Duodenal mucosa (tissue), 2 donors: ENCODE results near the gene FAM120C.

Source experiments
- H3K27ac ChIP-seq: one replicate; pipeline ENCODE4 v1.7.0; 2013; ENCODE audit warnings: low read depth, low read length
- H3K27me3 ChIP-seq, 2 donors: one replicate each; pipeline ENCODE4 v1.7.0; 2013; ENCODE audit warnings: low read length in 2 of 2, control low read depth in 1 of 2; ENCODE audit not compliant: insufficient read depth in 2 of 2, control insufficient read depth in 1 of 2
- H3K36me3 ChIP-seq, 2 donors: one replicate each; pipeline ENCODE4 v1.7.0; 2013; ENCODE audit warnings: low read length in 2 of 2, control low read depth in 1 of 2; ENCODE audit not compliant: insufficient read depth in 2 of 2, control insufficient read depth in 1 of 2
- H3K4me1 ChIP-seq, 2 donors: one replicate each; pipeline ENCODE4 v1.7.0; 2013; ENCODE audit warnings: low read length in 2 of 2, control low read depth in 1 of 2; ENCODE audit not compliant: insufficient read depth in 2 of 2, control insufficient read depth in 1 of 2
- H3K4me3 ChIP-seq, 2 donors: one replicate each; pipeline ENCODE4 v1.7.0; 2013; ENCODE audit warnings: low read length in 2 of 2, low read depth in 1 of 2
- H3K9ac ChIP-seq, 2 donors: one replicate each; pipeline ENCODE4 v1.7.0; 2013; ENCODE audit warnings: low read length in 2 of 2, low read depth in 1 of 2
- H3K9me3 ChIP-seq, 2 donors: one replicate each; pipeline ENCODE4 v1.7.0; 2013; ENCODE audit warnings: low read length in 2 of 2, control low read depth in 1 of 2; ENCODE audit not compliant: control insufficient read depth in 1 of 2

FAM120C gene

GRCh38 chrX:54043541-54044125 lies 139.4 kb downstream of the FAM120C start:
- Histone ChIP-seq H3K9ac (peak overlapping the region; percentile 77 to 83), H3K4me3 (peak overlapping the region; percentile 73 to 83), H3K4me1 (peaks cover 7 to 10% of the 10 kb centered on the region in 2 donors), H3K27me3 (no peaks in the 10 kb centered on the region), H3K36me3 (peaks cover 0 to 7% of the 10 kb centered on the region in 2 donors), H3K27ac (peak overlapping the region; percentile 92), H3K9me3 (no peaks in the 10 kb centered on the region)

GRCh38 chrX:54043056-54043455 lies 140.0 kb downstream of the FAM120C start:
- Histone ChIP-seq H3K9me3 (no peaks in the 10 kb centered on the region), H3K4me3 (peak overlapping the region; percentile 73 to 83), H3K27ac (no peak overlapping the region), H3K9ac (peak overlapping the region; percentile 77 to 83), H3K4me1 (peaks cover 7 to 10% of the 10 kb centered on the region in 2 donors), H3K36me3 (peaks cover 0 to 13% of the 10 kb centered on the region in 2 donors), H3K27me3 (no peaks in the 10 kb centered on the region)

GRCh38 chrX:54042609-54043021 lies 140.4 kb downstream of the FAM120C start:
- Histone ChIP-seq H3K9ac (peak overlapping the region in 1 of 2 donors; percentile 83), H3K4me3 (peak overlapping the region; percentile 66 to 73), H3K9me3 (no peaks in the 10 kb centered on the region), H3K27me3 (no peaks in the 10 kb centered on the region), H3K4me1 (peaks cover 7 to 10% of the 10 kb centered on the region in 2 donors), H3K36me3 (peaks cover 0 to 15% of the 10 kb centered on the region in 2 donors), H3K27ac (no peak overlapping the region)

- no peaks in the 10 kb centered on the region for H3K4me1 ChIP-seq
- peaks cover 5 to 48% of the 10 kb centered on the region in 2 donors for H3K36me3 ChIP-seq
- H3K9me3 ChIP-seq, result no peaks in the 10 kb centered on the region
- H3K27me3 ChIP-seq, result no peaks in the 10 kb centered on the region
- H3K4me3 ChIP-seq, result no peak overlapping the region
- no peak overlapping the region for H3K9ac ChIP-seq
- no peak overlapping the region for H3K27ac ChIP-seq
These were observed 152.7 kb downstream of the FAM120C start for GRCh38 chrX:54030329-54030728.

- no peak overlapping the region for H3K9ac ChIP-seq
- H3K27me3 ChIP-seq, result no peaks in the 10 kb centered on the region
- no peak overlapping the region for H3K27ac ChIP-seq
- H3K4me3 ChIP-seq, result no peak overlapping the region
- no peaks in the 10 kb centered on the region for H3K9me3 ChIP-seq
- peaks cover 5 to 48% of the 10 kb centered on the region in 2 donors for H3K36me3 ChIP-seq
- H3K4me1 ChIP-seq, result no peaks in the 10 kb centered on the region
These were observed 153.4 kb downstream of the FAM120C start for GRCh38 chrX:54029529-54030143.

- H3K27me3 ChIP-seq, result no peaks in the 10 kb centered on the region
- peaks cover 4 to 34% of the 10 kb centered on the region in 2 donors for H3K36me3 ChIP-seq
These were observed 158.7 kb downstream of the FAM120C start for GRCh38 chrX:54024350-54024749.

More at GRCh38 chrX:54024350-54024749, 158.7 kb downstream of the FAM120C start:
- Histone ChIP-seq H3K27ac (no peak overlapping the region), H3K9ac (no peak overlapping the region), H3K4me1 (no peaks in the 10 kb centered on the region), H3K4me3 (no peak overlapping the region), H3K9me3 (no peaks in the 10 kb centered on the region)
